Epithelial cell of esophagus (primary cell): ENCODE measurements around the gene CLPTM1.

Source experiments
- DNase-seq: peaks from one replicate; pipeline ENCODE4 v3.0.0; 2010; ENCODE audit warnings: low read depth
- H3K4me3 ChIP-seq: 2 replicates; pipeline ENCODE4 v1.5.1; 2011; ENCODE audit warnings: mild to moderate bottlenecking, low read length, control low read depth
- TF ChIP-seq, protein P1 (sequence below): IDR thresholded peaks from 2 replicates; pipeline ENCODE4 v1.5.1; 2011; ENCODE audit warnings: low read depth, mild to moderate bottlenecking, low read length, control low read depth, inconsistent platforms; ENCODE audit not compliant: insufficient read depth; ENCODE audit errors: missing control alignments

Gene CLPTM1

DNA sequence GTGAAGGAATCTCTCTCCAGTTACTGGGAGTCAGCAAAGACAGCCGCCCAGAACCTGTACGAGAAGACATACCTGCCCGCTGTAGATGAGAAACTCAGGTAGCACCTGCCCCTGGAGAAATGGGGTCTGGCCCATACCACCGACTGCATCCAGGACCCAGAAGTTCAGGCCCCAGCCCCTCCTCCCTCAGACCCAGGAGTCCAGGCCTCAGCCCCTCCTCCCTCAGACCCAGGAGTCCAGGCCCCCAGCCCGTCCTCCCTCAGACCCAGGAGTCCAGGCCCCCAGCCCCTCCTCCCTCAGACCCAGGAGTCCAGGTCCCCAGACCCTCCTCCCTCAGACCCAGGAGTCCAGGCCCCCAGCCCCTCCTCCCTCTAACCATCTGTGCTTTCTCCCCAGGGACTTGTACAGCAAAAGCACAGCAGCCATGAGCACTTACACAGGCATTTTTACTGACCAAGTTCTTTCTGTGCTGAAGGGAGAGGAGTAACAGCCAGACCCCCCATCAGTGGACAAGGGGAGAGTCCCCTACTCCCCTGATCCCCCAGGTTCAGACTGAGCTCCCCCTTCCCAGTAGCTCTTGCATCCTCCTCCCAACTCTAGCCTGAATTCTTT, 6.3 kb upstream of the CLPTM1 start:
- TF ChIP-seq, protein P1, sequence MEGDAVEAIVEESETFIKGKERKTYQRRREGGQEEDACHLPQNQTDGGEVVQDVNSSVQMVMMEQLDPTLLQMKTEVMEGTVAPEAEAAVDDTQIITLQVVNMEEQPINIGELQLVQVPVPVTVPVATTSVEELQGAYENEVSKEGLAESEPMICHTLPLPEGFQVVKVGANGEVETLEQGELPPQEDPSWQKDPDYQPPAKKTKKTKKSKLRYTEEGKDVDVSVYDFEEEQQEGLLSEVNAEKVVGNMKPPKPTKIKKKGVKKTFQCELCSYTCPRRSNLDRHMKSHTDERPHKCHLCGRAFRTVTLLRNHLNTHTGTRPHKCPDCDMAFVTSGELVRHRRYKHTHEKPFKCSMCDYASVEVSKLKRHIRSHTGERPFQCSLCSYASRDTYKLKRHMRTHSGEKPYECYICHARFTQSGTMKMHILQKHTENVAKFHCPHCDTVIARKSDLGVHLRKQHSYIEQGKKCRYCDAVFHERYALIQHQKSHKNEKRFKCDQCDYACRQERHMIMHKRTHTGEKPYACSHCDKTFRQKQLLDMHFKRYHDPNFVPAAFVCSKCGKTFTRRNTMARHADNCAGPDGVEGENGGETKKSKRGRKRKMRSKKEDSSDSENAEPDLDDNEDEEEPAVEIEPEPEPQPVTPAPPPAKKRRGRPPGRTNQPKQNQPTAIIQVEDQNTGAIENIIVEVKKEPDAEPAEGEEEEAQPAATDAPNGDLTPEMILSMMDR, result no peak
- no peak for DNase-seq
- no peak overlapping the region for H3K4me3 ChIP-seq

DNA sequence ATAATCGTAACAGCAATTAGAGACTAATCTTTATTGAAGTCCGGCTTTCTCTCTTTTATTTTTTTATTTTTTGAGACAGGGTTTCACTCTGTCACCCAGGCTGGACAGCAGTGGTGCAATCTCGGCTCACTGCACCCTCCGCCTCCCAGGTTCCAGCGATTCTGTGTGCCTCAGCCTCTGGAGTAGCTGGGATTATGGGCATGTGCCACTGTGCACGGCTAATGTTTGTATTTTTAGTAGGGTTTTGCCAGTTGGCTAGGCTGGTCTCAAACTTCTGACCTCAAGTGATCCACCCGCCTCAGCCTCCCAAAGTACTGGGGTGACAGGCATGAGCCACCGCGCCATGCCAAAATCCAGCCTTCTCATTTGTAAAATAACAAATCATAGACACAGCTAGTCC, 5.6 kb upstream of the CLPTM1 start:
- no peak for DNase-seq
- H3K4me3 ChIP-seq, result no peak overlapping the region
- TF ChIP-seq, protein P1, result no peak

DNA sequence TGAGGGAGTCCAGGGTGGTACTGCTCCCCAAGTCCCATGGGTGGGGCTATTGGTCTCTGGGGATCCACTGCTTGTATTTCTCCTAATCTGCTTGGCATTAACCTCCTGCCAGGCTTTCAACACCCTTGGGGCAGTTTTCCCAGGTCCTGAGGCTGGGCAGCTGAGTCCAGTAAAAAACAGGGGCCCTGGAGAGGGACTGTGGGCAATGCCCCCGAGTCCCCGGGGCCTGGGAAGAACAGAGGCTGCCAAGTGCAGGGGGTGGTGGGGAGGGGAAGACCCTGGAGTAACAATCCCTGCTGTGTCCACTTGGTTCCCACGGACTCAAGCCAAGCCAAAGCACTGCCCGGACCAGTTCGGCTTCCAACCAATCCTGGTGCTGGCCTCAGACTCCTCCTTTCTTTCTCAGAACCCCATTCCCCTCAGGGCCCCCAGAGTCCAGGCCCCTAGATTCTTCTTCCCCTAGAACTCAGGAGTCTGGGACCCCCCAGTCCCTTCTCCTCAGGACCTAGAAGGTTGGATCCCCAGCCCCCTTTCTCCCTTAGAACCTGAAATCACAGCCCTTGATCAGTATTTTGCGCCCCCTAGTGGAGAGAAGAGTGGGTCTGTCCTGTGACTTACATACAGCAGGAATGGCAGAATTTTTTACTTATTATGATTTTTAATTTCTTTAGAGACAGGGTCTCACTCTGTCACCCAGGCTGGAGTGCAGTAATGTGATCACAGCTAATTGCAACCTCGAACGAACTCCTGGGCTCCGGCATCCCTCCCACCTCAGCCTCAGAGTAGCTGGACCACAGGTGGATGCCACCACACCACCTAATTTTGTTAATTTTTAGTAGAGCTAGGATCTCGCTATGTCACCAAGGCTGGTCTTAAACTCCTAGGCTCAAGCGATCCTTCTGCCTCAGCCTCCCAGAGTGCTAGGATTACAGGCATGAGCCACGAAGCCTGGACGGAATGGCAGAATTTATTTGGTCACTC, 3.7 kb upstream of the CLPTM1 start:
- peak; percentile 82 for DNase-seq
- TF ChIP-seq, protein P1, result peak; percentile 85
- H3K4me3 ChIP-seq, result peak overlapping the region; percentile 1

DNA sequence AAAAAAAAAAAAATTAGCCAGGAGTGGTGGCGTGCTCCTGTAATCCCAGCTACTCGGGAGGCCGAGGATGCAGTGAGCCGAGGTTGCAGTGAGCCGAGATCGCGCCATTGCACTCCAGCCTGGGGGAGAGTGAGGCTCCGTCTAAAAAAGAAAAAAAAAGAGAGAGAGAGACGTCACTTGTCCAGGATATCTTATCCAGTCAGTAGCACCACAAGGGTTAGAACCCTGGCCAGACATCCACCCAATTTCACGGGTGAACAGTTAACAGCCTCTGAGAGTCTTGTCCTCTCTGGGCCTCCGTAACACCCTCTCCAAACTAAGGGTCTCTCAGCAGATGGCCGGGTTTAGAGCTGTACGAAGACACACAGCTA, 917 bp upstream of the CLPTM1 start:
- TF ChIP-seq, protein P1, result no peak
- peak overlapping the region; percentile 99 for H3K4me3 ChIP-seq
- no peak for DNase-seq

DNA sequence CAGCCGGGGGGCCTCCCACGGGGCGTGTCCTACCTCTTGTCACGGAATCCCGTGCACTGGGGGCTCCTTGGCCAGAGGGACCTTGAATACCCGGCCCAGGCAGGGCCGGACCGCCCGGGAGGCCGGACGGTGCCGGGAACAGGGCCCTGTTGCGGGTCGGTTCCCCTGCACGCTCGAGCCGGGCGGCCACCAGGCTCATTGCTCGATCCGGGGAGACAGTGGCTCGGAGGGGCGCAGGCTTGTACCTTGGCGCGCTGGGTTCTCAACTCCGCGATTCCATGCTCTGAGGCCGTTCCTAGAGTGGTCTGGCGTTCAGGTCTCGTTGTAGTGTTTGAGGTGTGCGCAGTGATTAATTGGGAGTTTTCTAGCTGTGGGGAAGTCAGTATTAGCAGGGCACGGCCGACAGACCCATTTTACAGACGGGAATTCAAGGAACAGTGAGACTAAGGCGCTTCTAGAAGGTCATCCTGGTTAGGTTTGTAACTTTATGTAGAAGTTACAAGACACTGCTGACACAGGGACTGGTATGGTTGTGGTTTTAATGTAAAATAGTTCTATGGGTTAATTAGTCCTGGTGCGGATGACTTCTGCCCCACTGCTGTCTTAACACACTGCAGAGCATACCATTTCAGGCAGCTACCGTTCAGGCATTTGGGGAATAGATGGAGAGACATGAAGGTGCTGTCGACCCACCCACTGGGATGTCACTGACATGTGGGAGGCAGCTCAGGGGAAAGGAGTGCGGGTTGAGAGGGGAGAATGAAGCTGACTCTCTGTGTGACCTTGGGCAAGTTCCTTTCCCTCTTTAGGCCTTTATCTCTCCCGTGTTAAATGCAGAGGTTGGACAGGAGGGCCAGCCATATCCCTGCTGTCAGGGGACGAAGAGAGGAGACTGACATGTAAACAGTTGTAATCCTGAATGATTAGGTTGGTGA, 592 bp downstream of the CLPTM1 start:
- peak; percentile 18 for DNase-seq
- peak overlapping the region; percentile 99 for H3K4me3 ChIP-seq
- TF ChIP-seq, protein P1, result no peak

DNA sequence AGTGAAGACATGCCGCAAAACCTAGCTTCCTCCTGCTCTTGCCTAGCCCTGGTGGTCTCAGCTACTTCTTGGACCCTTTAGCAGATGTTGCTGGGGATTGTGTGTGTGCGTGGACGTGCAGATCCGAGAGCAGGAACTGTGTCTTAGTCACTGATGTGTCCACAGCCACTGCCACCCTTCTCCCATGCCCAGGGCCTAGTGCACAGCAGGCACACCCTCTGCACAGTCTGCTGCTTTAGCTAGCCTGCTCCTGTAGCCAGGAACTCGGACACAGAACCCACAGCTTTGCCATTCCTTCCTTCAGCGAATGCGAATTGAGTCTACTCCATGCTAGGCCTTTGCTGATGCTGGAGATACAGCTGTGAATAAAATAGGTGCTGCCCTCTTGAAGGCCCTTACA, 2.3 kb downstream of the CLPTM1 start:
- TF ChIP-seq, protein P1, result no peak
- H3K4me3 ChIP-seq, result no peak overlapping the region
- DNase-seq, result peak; percentile 11
